Superior temporal gyrus (tissue), 1 donor: Measurements from ENCODE around the gene HDAC4.

Experiments
- DNase-seq: peaks from one replicate; pipeline ENCODE4 v3.0.0-alpha.2; 2016; ENCODE audit errors: extremely low spot score

Gene HDAC4

DNA sequence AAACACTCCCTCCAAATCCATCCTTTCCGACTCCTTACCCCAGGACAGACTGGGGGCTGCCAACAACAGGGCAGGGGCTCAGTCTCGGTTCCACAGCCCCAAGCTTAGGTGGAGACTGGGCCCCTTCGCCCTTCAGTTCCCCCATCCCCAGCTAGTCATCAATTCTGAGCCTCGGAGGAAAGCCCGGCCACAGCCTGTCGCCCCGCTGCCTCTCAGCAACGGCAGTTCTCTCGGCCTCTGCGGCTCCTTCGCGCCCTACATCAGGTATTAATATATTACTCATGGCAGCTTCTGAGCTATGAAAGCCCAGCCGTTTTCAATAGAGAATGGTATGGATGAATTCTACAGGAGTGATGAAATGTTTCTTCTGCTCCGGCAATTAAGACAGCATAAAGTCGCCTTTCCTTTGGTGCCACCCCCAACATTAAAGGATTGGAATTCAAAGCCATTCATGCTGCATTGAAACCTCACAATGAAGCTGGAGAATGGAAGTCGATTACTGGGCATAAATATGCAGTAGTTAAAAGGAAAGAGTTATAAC, 2.8 kb downstream of the HDAC4 start:
- no peak for DNase-seq

DNA sequence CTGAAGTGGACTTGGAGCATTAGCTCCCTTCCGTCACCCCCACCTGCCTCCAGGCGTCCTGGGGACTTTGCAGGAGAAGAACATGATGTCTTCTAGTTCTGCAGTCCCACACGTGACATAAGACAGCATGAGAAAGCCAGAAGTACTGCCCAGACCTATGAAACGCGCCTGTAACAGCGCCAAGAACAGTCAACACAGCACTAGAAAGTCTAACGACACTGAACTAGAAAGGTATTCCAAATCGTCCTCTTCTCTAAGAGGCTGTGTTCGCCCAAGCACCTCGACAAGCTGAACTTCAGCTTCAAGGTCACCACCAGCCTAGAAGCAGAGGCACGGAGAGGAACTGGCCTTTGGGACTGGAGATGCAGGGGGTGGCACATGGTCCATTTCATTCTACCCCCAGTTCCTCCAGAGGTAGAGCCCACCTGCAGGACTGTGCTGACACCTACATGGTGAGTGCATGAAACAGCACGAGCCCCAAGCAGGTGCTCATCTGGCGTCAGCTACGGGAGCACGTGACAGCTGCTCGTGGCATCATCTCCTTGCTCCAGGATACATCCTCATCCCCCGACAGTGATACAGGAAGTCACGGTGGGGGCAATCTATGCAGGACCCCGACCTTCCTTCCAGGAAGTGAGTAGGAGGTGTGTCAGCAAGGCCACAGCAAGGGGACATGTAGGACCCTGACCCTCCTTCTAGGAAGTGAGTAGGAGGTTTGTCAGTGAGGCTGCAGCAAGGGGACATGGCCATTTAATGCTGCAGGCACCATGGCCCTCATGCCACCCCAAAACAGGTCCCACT, 3.7 kb downstream of the HDAC4 start:
- DNase-seq: no peak

DNA sequence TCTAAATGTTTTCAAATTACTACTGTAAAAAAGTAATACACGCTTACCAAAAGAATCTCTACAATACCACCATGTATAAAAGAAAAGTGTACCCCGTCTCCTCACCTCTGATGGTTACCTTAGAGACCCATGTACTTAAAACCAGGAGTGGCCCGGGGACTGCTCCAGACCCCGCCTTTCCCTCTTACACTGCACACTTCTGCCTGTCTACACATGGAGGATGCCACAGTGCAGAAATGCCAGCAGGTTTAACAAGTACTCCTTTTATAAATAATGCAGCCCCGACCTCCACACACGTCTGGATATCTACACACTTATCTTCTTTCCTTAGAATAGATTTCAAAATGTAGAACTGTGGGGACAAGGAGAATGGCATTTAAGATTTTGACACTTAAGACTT, 5.3 kb downstream of the HDAC4 start:
- no peak for DNase-seq

DNA sequence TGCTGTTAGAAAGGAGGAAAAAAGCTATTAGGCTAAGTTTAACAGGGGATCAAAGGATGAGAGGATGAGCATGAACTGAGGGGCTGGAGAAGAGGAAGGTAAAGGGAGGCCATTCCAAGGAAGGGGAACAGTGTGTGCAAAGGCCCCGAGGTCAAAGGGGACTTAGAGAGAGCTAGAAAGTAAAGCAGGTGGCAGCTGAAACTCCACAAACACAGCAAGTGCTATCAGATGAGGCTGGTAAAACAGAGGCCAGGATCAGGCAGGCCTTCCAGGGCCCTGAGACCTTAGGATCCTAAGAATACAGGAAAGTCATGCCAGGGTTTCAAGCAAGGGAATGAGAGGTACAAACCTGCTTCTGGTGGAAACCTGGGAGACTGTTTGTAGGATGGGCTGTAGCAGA, 5.8 kb downstream of the HDAC4 start:
- no peak for DNase-seq

DNA sequence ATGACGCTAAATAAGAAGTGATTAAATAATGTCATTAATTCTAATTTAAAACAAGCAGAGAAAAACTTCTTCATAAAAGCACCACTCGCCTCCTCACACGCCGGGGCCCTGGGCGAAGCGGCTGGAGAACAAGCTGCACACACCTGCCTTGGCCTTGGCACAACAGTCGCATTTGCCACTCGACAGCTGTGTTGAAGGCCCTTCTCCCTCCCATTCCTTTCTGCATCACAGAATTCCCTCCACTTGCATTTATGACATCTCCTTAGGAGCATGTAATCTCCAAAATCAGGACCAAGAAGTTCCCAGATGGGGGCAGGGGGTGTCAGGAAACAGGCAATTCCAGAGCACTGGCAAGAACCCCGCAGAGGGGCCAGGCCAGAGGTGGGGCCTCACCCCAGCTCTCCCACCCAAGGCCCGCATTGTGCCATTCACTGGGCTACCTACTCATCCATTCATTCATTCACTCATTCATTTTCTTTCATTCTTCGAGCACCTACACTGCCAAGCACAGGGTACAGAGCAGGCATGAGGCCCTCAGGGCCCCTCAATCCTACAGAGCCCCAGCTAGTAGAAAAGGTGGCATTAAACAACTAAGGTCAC, 6.4 kb downstream of the HDAC4 start:
- DNase-seq: no peak

DNA sequence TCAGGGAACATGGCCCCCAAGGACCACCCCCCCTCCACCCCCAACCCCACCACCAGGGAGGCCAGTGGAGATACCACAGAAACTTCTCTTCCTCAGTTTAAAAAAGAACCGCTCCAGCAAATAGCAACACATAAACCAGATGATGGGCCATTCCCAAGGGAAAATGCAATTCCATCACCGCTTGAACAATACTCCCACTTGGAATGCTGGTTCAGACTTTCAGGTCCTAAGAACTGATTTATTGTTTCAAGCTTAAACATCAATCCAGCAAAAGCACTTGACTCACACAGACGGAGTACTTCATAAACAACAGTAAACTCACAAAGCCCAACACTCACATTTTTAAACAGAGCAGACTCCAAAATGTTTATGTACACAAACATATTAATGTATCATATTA, 6.9 kb downstream of the HDAC4 start:
- DNase-seq: no peak

DNA sequence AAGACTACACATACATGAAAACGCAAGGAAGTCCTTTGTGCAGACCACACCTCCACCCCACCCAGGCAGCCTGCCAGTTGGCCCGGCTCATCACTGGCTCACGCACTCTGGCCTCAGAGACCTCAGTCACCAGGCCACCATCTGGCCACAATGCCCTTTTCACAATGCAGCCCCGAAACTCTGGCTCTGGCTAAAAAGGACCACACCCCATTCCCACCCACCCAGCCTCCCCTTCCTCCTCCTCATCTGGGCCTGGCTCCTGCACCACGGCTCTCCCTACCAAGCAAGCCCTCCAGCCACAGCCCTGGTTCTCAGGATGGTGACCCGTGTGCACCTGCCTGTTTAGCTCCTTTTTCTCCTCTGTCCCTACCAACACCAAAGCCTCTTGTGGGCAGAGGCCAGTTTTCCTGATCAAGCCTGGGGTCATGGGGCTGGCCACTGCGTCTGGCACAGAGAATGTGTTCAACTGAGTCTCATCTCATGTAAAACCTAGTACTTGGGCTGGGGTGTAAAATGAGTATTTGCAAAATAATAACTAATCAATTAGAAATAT, 7.4 kb downstream of the HDAC4 start:
- DNase-seq: no peak

DNA sequence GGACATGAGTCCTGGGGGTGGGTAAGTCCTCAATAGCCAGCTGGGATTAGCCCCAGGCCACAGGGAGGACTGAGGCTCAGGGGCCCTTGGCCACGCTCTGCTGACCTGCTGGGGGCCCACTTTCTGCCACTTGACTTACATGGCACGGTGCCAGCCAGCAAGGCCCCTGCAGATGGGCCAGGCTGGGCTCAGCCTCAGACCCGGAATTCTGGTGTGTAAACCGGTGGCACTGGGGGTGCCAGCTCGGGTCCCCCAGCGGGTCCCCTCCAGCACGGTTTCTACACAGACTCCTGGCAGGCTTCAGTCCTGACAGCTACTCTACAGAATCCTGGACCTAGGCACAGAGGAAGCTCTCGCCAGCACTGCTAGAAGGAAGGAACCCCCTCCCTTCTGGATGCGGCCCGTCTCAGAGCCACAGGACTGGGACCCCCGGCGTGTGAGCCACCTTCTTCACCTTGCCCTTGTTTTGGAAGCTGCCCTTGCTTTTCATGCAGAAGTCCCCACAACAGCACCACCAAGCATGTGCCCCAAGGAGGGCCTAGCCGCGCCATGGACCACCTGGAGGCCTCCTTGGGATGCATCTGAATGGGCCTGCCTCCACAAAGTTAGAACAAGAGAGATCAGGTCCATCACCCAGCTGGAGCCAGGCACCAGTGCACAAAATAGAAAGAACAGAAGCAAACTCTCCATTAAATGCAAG, 8.0 kb downstream of the HDAC4 start:
- DNase-seq: no peak

DNA sequence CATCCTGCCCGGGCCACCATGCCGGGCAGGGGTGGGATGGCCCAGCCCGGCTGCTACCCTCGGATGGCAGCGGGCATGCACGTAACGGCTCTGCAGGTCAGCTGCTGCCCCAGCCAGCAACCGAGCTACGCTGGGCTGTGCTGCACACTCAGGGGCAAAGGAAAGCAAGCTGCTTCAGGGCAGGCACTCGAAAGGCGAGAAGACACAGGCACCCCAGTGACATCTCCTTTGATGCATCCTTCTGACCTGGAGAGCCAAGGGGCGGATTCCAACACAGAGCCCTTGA, 8.8 kb downstream of the HDAC4 start:
- DNase-seq: no peak

DNA sequence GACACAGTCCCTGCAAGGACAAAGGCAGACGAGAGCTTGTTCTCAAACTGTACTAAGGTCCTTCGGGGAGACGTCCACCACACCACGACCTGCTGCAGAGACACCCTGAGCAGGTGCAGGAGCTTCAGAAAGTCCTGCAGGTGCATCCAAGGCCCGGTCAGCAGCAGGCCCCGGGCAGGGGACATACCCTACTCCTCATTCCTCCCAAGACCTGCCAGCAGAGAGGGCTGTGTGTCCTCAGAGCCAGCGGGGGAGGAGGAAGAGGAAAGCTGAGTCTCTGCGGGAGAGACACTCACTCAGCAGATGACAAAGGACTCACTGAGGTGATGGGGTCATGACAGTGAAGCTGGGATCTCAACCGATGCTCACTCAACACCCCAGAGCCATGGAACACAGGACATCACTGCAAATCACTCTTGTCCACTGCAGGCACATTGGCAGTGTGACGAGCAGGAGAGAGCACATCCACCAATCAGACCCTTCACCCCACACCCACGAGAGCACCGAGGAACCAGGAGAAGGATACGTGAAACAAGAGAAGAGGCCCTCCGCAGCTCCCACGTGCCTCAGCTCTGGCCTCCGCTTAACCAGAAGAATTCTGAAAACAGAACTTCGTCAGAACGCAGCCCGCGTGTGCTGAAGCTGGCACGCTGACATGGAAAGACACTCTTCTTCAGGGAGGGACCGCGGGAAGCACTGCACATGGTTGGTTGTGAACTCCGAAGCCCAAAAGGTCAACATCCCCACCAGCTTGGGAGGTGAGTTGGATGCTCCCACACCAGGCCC, 9.3 kb downstream of the HDAC4 start:
- DNase-seq: no peak

DNA sequence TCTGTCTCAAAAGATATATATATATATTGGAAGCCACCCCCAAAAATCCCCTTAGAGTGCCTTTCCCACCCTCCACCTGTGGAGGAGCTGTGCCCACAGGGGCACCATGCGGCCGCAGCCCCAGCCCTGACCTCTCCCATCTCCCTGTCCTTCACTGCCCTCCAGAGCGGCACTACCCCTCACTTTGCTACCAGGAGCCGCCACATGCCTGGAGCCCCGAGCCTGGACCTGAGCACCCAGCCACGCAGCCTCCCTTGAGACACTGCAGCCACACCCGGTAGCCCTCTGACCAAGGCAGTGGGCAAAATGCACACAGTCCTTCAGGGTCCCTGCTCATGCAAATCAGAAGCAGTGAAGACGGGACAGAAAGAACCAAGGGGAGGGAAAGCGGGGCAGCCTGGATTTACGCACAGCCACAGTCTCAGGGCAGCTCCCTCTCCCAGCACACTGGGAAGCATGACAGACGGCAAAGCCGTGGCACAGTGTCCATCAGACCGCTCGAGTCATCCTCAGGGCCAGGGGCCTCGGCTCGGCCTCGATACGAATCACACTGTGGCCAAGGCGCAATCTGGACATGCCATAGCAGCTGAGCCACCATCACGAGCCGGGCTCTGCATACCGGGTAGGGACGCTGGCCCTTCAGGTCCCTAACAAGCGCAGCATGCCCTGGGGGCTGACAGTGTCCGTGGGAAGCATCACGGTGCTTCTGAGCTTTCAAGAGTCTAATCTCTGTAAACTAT, 10.1 kb downstream of the HDAC4 start:
- DNase-seq: no peak

DNA sequence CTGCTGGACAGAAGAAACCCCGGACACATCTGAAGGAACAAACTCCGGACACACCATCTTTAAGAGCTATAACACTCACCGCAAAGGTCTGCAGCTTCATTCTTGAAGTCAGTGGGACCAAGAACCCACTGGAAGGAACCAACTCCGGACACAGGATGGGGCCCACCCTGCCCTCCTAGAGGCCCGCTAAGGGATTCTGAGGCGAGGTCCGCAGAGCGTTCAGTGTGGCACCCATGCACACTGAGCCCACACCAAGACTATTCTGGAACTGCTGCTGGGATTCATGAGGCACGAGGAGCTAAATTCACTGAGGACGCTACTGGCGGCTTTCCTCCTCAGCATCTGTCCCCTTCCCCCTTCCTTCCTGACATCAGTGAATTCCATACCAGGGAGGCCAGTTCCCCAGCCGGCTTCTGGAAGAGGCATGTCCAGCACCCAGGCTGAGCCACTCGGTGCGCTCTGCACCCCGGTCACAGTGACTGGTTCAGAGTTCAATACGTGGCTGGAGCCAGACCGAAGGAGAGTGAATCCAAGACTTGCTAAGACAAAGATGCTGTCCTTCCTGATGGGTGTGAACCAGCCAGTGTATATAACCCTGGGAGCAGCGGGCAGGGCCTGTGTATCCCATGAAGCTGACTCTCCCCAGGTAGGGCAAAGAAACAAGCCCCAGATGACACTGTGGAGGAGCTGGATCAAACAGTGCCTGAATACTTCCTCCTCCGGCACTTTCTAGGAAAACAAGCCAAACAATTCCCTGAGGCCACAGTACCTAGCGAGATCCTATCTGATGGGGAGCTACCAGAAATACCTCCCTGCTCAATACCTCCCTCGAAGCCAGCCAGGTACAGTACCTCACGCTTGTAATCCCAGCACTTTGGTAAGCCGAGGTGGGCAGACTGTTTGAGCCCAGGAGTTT, 11.1 kb downstream of the HDAC4 start:
- no peak for DNase-seq

DNA sequence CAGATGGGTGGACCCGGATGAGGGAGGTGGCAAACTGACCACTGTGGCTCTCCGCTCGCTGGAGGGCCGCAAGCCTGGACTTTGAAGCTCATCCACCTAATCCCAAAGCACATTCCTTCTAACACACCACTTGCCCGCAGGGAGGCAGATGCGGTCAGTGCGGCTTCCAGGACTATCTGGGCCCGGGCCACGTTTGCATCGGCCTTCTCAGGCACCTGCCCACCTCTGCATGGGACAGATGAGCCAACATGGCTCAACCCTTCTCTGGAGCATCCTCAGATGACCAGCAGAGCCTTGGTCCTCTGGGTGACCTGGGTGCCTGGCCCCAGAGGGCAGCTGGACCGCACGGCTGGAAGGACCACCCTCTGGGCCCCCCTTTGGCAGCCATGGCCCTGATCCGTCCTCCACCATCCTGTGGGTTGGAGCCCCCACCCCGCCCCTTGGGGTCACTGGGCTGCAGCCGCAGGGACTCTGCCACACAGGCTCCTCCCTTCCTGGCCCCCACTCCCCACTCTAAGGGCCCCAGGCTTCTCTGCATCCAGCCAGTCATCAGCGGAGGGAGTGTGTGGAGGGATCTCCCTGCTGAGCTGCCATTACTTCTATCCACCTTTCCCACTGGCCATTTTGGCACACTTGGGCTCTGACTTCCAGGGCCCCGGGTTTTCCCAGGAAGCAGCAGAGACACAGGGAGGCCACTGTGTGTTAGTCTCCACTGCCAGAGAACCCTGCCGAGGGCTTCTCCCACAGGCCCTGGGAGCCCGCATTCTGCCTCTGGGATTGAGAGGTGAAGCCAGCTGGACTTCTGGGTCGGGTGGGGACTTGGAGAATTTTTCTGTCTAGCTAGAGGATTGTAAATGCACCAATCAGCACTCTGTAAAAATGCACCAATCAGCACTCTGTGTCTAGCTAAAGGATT, 12.3 kb downstream of the HDAC4 start:
- no peak for DNase-seq

DNA sequence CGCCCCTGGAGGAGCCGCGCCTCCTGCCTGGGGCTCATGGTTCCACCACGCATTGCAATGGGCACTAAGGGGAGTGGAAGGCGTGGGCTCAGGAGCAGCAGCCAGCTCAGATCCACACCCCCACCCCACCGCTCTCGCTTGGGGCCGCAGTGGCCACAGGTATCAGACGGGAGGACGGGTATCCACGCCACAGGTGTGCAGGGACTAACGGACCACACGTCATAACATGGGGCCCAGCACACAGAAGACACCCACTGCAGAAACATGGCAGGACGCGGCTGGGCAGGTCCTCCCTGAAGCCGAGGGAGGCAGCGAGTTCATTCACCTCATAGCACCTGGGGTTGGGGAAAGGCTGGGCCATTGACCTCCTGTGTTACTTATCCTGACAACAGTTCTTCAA, 13.0 kb downstream of the HDAC4 start:
- DNase-seq: no peak

DNA sequence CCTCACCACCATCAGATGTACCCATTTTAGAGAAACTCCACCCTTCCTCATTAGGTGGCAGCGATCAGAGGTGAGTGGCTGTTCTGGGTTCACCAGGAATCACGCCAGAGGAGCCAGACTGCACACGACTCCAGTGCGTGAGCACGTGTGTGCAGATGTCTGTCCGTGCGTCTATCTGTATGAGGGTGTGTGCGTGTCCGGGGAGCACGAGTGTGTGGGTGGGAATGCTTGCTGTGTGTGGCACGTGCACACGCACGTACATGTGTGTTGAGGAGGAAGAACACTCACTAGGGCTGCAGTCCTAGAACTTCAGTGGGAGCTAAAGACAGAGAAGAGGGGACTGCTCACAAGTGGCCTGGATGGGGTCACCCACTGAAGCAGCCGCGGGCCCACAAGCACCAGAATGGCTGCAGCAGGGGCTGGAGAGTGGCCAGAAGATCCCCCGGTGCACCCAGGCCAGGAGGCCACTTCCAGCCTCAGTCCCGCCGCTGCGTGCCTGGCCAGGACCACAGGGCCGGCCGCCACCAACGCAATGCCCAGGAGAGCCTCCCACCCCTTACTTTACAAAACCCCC, 13.9 kb downstream of the HDAC4 start:
- no peak for DNase-seq

DNA sequence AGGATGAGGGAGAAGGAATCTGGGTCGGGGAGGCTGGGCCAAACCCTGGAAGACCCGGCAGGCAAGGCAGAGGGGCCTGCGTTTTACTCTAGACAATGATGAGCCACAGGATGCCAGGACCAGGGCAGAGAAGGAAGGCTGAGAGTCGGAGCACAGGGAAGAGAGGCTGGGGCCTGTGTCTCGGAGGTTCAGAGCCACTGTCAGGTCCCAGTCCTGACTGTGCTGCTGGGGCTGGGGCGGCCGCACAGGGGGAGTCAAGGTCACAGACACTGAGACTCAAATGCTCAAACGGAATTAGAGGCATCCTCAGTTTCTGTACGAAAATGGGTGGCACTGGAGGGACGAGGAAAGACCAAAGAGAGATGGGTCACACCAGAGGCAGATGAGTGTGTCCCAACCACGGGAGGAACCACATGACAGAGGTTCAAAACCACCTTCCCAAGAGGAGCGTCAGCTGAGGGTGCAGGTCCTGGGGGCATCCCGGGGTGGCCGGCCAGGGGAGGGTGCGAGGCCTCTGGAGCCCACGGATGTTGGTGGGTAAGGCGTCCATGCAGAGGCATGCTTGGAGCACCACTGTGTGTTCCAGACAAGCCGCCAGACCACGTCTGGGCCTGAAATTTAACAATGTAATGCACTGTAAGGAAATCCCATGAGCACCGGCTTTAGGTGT, 14.7 kb downstream of the HDAC4 start:
- DNase-seq: no peak

DNA sequence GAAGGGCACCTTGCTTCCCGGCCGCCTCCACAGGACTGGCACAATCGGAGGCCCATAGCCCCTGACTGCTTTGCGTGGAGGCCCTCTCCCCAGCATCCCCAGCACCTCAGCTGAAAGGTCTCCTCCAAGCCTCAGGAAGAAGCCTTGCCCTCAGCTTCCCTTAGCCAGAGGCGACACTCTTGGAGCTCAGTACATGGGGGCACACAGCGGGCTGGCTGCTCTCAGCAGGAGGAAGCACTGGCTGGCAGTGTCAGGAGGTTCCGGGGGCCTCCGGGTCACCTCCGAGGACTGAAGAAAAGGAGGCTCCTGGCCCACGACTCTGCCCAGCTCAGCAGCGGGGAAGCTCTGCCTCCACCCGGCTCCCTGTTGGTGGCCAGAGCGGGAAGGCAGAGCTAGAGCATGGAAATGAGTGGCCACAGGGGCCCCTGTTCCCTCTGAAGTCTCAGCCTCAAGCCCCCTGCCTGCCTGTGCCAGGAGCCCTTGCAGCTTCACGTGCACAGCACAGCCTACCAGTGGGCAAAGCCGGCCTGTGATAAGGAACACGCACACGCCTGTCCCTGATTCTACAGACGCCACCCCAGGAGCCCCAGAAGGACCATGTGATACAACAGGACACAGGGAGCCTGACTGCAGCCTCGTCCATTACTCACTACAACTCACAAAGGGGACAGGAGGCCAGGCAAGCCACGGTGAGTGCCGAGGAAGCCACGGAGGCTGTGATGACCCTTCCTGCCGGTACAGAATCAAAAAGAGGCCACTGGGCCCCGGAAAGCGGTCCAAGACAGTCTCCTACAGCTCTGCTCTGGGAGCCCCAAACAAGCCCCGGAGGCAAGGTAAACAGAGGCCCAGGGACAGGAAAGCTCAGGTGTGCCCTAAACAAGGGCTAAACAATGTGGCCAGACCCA, 15.5 kb downstream of the HDAC4 start:
- no peak for DNase-seq
